GM11168 (cell line): ENCODE results near the gene RYK.

ENCODE experiments used
- in situ Hi-C: fragments of 300-500 bp; cut with MboI; formaldehyde crosslinking; loops from one replicate; pipeline ENCODE4 v1.12.0; 2022; ENCODE audit warnings: low sequenced_read_pairs; ENCODE audit not compliant: unreplicated experiment

The RYK gene

GRCh38 chr3:134163096-134163495 lies 87.6 kb downstream of the RYK start:
- in situ Hi-C loops: no loop called here

DNA sequence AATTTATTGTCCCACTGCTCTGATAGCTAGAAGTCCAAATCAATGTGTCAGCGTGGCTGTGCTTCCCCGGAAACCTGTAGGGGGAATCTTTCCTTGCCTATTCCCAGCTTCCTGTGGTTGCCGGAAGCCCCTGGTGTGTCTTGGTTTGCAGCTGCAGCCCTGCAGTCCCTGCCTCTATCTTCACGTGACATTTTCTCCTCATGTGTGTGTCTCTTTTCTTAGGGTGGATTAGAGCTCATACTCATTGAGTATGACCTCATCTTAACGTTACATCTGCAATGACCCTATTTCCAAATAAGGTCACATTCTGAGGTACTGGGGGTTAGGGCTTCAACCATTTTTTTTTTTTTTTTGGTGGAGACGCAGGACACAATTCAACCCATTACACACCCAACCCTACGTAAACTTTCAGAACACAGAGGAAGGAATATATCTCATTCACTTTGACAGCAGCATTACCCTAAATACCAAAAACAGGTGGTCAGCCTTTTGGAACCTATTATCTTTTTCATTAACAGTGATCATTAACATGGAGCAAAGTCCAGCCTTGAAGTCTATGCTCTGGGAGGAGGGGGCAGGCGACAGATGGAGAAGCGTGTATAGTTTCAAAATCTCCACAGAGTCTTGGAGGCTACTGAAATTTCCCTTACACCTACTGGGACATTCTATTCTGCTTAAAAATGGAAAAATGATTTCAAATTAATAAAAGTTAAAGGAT lies 88.6 kb downstream of the RYK start:
- in situ Hi-C loops: no loop called here

- in situ Hi-C loops: no loop called here
These were observed 95.2 kb downstream of the RYK start for GRCh38 chr3:134155446-134155845.

DNA sequence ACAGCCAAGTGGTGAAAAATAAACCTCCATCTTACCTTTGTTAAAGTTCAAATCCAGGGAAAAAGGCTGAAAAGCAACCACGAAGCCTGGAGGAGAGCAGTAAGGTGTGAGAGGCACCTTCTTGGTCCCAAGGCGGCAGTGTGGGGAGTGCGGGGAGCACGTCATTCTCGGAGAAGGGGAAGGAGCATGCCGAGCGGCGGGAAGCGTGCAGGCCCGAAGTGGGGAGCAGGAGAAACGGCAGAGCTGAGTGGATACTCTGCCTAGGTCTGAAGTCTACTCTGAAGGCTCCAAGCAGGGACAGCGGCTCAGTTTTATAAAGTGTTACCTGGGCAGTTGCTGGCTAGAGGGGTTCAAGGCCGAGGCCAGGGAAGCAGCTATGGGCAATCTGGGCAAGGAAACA lies 96.9 kb downstream of the RYK start:
- in situ Hi-C loops: no loop called here

GRCh38 chr3:134150476-134150875 lies 100.2 kb downstream of the RYK start:
- in situ Hi-C loops: no loop called here

DNA sequence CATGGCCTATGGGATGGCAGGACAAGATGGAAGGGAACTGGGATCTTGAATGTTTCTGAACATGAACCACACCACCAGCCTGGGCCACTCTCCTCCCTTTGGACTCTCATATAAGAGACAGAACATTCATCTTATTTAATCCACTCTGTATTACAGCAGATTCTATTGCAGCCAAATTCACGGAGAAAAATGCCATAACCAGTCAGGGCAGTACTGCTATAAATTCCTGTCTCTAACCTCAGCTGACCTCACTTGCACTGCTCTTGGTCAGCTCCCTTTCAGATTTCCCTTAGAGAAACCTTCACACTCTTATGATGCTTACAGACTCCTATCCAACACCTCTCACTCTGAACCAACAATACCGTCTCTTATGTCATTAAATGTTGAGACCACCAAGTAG lies 101.4 kb downstream of the RYK start:
- in situ Hi-C loops: no loop called here

- in situ Hi-C loops: no loop called here
These were observed 102.1 kb downstream of the RYK start for GRCh38 chr3:134148534-134148933.

- in situ Hi-C loops: no loop called here
These were observed 103.2 kb downstream of the RYK start for GRCh38 chr3:134147411-134147810.

DNA sequence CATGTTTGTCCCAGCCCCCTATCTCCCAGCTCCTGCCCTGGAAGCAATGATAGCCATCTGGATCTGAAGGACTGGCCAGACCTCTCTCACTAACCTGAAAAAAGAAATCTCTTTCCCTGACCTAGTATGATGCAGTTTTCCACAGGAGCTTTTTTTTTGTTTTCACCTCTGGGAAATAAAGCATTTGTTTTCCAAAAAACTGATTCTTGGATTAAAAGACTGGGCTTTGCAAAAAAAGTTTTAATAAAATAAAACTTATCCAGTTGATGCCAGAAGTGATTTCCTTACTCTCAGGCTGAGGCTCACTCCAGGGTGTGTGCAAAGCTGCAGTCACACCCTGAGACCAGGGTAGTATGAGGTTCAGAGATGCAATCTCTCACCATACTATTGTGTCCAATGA lies 104.0 kb downstream of the RYK start:
- in situ Hi-C loops: no loop called here

- in situ Hi-C loops: no loop called here
These were observed 105.5 kb downstream of the RYK start for GRCh38 chr3:134145183-134145582.

DNA sequence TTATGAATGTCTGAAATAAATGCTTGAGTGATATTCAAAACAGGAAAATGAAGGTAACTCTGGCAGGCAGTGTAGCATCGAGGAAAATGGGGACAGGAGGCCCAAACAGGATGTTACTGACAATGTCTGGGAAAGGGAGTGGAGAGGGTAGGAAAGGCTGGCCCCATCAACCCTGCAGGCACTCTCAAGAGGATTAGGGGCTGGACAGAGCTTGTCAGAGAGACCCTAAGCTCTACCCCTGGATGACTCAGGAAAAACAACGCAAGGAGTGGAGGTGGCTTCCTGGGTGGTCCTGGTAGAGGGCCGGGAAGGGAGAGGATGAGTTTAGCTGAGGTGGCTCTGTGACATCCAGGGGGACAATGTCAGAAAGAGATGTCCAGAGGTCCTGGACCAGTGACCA lies 106.0 kb downstream of the RYK start:
- in situ Hi-C loops: no loop called here

DNA sequence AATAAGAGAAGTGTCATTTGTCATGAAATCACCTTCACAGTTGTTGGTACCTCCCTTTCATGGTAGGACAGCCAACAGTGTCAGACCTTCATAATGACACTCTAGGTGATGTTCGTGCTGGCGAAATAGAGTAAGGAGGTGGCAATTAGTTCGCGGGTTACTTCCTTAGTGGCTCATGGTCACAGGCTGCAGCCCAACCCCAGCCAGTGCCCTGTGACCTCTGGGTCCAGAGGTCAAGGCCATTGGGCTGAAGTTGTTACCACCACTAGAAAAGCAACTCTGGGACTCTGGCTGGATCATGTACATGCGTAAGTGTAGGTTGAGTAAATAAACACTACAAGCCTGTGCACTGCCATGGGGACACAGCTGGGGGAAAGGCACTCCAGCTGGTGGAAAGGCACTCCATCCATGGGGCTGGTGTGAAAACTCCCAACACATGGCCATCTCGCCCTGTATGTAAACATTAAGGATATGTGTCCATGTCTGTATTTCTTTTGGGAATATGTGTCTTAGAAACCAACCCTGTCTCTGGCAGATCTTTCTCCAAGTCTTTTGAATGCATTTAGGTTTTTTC lies 106.7 kb downstream of the RYK start:
- in situ Hi-C loops: no loop called here

DNA sequence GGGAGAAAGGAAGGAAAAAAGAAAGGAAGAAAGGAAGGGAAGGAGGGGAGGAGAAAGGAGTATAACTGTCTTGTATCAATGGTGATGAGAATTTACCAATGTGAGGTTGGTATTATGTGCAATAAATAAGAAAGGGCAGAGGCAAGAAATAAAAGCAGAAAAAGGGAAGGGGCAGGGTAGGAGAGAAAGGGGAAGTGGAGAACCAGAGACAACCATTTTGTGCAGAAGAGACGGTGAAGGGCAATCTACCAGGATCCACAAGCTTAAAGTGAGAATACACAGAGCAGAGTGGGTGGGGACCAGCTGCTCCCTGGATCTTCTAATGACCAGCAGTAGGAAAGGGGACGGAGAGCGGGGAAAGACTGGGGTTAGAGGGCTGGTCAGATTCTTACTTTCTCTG lies 114.1 kb downstream of the RYK start:
- in situ Hi-C loops: no loop called here

- in situ Hi-C loops: no loop called here
These were observed 115.8 kb downstream of the RYK start for GRCh38 chr3:134134698-134135415.

GRCh38 chr3:134134240-134134639 lies 116.4 kb downstream of the RYK start:
- in situ Hi-C loops: no loop called here

DNA sequence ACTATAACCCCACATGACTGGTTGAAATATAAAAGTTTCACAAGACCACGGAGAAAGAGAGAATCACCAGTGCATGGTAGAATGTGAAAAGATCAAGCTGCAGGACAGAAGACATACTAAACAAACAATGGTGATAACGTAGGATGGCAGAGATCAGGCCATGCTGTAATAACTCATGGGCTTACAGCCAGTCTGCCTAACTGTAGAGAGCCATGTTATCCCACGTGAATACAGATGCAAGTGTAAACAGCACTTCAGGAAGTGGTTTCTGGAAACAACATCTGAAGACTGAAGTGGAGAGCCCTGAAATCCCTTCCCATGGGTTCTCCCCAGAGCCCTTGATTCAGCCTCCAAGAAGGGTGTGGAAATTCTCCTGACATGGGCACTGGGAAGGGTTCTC lies 117.7 kb downstream of the RYK start:
- in situ Hi-C loops: no loop called here

GRCh38 chr3:134126153-134126552 lies 124.5 kb downstream of the RYK start:
- in situ Hi-C loops: no loop called here

GRCh38 chr3:134114726-134115125 lies 135.9 kb downstream of the RYK start:
- in situ Hi-C loops: no loop called here

- in situ Hi-C loops: no loop called here
These were observed 139.0 kb downstream of the RYK start for GRCh38 chr3:134111616-134112015.

DNA sequence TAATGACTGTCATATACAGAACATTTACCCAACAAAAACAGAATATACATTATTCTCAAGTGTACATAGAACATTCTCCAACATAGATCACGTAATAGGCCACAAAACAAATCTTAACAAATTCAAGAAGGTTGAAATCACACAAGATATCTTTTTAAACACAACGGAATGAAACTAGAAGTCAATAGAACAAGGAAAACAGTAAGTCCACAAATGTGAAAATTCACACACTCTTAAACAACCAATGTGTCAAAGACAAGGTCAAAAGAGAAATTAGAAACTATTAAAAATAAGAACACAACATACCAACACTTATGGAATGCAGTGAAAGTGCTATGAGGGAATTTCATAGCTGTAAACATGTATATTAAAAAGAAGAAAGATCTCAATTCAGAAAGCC lies 139.7 kb downstream of the RYK start:
- in situ Hi-C loops: no loop called here
